Loucy (cell line): Measurements from ENCODE around the gene RUSC1.
"Not testable (repeated sequence)": the region's sequence is repeated elsewhere in the genome, so short reads cannot be mapped to it uniquely, and the experiment has no call there.

Source experiments
- H2AFZ ChIP-seq: fragments of 200-600 bp; sonication (generic); 2 replicates; pipeline ENCODE4 v1.6.0; 2016; ENCODE audit warnings: antibody characterized with exemption, mild to moderate bottlenecking, low read length, moderate library complexity
- H3F3A ChIP-seq: fragments of 200-600 bp; 2 replicates; pipeline ENCODE4 v1.6.0; 2016; ENCODE audit warnings: antibody characterized with exemption, low read depth, mild to moderate bottlenecking
- H3K27me3 ChIP-seq: fragments of 200-600 bp; sonication (generic); 2 replicates; pipeline ENCODE4 v1.6.1; 2014; ENCODE audit warnings: low read length, mild to moderate bottlenecking; ENCODE audit not compliant: insufficient read depth, poor library complexity, severe bottlenecking
- H3K36me3 ChIP-seq: fragments of 200-600 bp; sonication (generic); 2 replicates; pipeline ENCODE4 v1.6.1; 2016; ENCODE audit warnings: low read length; ENCODE audit not compliant: insufficient read depth
- H3K4me1 ChIP-seq: fragments of 200-600 bp; sonication (generic); 2 replicates; pipeline ENCODE4 v1.5.1; 2014; ENCODE audit warnings: low read length, mild to moderate bottlenecking; ENCODE audit not compliant: insufficient read depth, poor library complexity, severe bottlenecking
- H3K4me2 ChIP-seq: fragments of 200-600 bp; sonication (generic); 2 replicates; pipeline ENCODE4 v1.6.0; 2014; ENCODE audit warnings: antibody characterized with exemption, low read length, low read depth, mild to moderate bottlenecking; ENCODE audit not compliant: poor library complexity, severe bottlenecking
- H3K4me3 ChIP-seq: fragments of 200-600 bp; sonication (generic); 2 replicates; pipeline ENCODE4 v1.5.1; 2014; ENCODE audit warnings: low read length, mild to moderate bottlenecking, mixed read lengths; ENCODE audit not compliant: poor library complexity, severe bottlenecking
- H3K79me2 ChIP-seq: fragments of 200-600 bp; sonication (generic); 2 replicates; pipeline ENCODE4 v1.6.1; 2014; ENCODE audit warnings: low read length; ENCODE audit not compliant: insufficient read depth
- H3K9ac ChIP-seq: fragments of 200-600 bp; sonication (generic); 2 replicates; pipeline ENCODE4 v1.6.0; 2014; ENCODE audit warnings: mild to moderate bottlenecking, low read depth, low read length, moderate library complexity; ENCODE audit not compliant: poor library complexity, severe bottlenecking
- H3K9me2 ChIP-seq: fragments of 200-600 bp; sonication (generic); replicated peaks from 2 replicates; pipeline ENCODE4 v1.6.1; 2016; ENCODE audit warnings: low read depth, low read length, mixed read lengths
- H3K9me3 ChIP-seq: fragments of 200-600 bp; sonication (generic); 2 replicates; pipeline ENCODE4 v1.6.1; 2014; ENCODE audit warnings: mild to moderate bottlenecking, antibody characterized with exemption, low read length, low read depth; ENCODE audit not compliant: insufficient read depth
- H4K20me1 ChIP-seq: fragments of 200-600 bp; sonication (generic); 2 replicates; pipeline ENCODE4 v1.6.0; 2014; ENCODE audit warnings: antibody characterized with exemption, low read length, mild to moderate bottlenecking; ENCODE audit not compliant: insufficient read depth, poor library complexity, severe bottlenecking
- CTCF ChIP-seq: fragments of 200-600 bp; sonication (generic); conservative IDR thresholded peaks from 2 replicates; pipeline ENCODE4 v1.5.1; 2014; ENCODE audit warnings: mild to moderate bottlenecking, antibody characterized with exemption, low read length
- EZH2phosphoT487 ChIP-seq: fragments of 200-600 bp; IDR thresholded peaks from 2 replicates; pipeline ENCODE4 v1.6.1; 2018; ENCODE audit warnings: antibody characterized with exemption, mild to moderate bottlenecking, moderate library complexity, borderline replicate concordance

Gene RUSC1

GRCh38 chr1:155327981-155328380, 7.3 kb downstream of the RUSC1 start:
- H3K9me3 ChIP-seq, result no peaks in the 10 kb centered on the region
- H3K9ac ChIP-seq, result no peak overlapping the region
- H3K9me2 ChIP-seq, result no peaks in the 10 kb centered on the region
- no peak overlapping the region for H3K4me3 ChIP-seq
- no peak for TF ChIP-seq CTCF
- H2AFZ ChIP-seq, result no peak overlapping the region
- 0 out of 2 replicates have a peak, but pooled peaks cover 6% of the 10 kb centered on the region for H3F3A ChIP-seq
- peaks cover 10% of the 10 kb centered on the region for H3K79me2 ChIP-seq
- H3K27me3 ChIP-seq, result no peaks in the 10 kb centered on the region
- no peaks in the 10 kb centered on the region for H4K20me1 ChIP-seq
- H3K4me2 ChIP-seq, result no peak overlapping the region
- H3K4me1 ChIP-seq, result peaks cover 20% of the 10 kb centered on the region
- H3K36me3 ChIP-seq, result peaks cover 9% of the 10 kb centered on the region; the same call in 1 of the 2 replicates

- H3K36me3 ChIP-seq, H3K27me3 ChIP-seq, H3K9ac ChIP-seq, H3K79me2 ChIP-seq, H3F3A ChIP-seq, H3K9me3 ChIP-seq, H4K20me1 ChIP-seq, H3K4me2 ChIP-seq, H3K4me3 ChIP-seq, H2AFZ ChIP-seq, H3K9me2 ChIP-seq: not testable (repeated sequence)
- H3K4me1 ChIP-seq, result peaks cover 20% of the 10 kb centered on the region
Observed at GRCh38 chr1:155328856-155329255, 8.2 kb downstream of the RUSC1 start.

- Histone ChIP-seq H3K9me2 (no peaks in the 10 kb centered on the region), H3K4me1 (peaks cover 12% of the 10 kb centered on the region), H3K9me3 (no peaks in the 10 kb centered on the region), H3K9ac (no peak overlapping the region), H2AFZ (no peak overlapping the region), H3F3A (0 out of 2 replicates have a peak, but pooled peaks cover 6% of the 10 kb centered on the region), H4K20me1 (no peaks in the 10 kb centered on the region), H3K4me2 (no peak overlapping the region), H3K36me3 (peaks cover 16% of the 10 kb centered on the region; the same call in 1 of the 2 replicates), H3K27me3 (no peaks in the 10 kb centered on the region), H3K79me2 (peaks cover 2% of the 10 kb centered on the region), H3K4me3 (no peak overlapping the region)
- TF ChIP-seq CTCF, result no peak
- TF ChIP-seq EZH2phosphoT487, result no peak
Observed at GRCh38 chr1:155329980-155330598, 9.4 kb downstream of the RUSC1 start.

- H3K4me3 ChIP-seq, result no peak overlapping the region
- H3K27me3 ChIP-seq, result no peaks in the 10 kb centered on the region
- no peaks in the 10 kb centered on the region for H4K20me1 ChIP-seq
- H3K36me3 ChIP-seq, result peaks cover 51% of the 10 kb centered on the region
- H3K9ac ChIP-seq, result no peak overlapping the region
- H3F3A ChIP-seq, result no peaks in the 10 kb centered on the region
- H3K9me3 ChIP-seq, result no peaks in the 10 kb centered on the region
- TF ChIP-seq CTCF, result no peak
- no peak for TF ChIP-seq EZH2phosphoT487
- no peaks in the 10 kb centered on the region for H3K9me2 ChIP-seq
- H2AFZ ChIP-seq, result no peak overlapping the region
- no peaks in the 10 kb centered on the region for H3K79me2 ChIP-seq
- H3K4me1 ChIP-seq, result no peaks in the 10 kb centered on the region
- no peak overlapping the region for H3K4me2 ChIP-seq
Observed at GRCh38 chr1:155334962-155335361, 14.3 kb downstream of the RUSC1 start.
